ENCODE measurements around the gene ICAM2. TPM values are rescaled to one million over a fixed set of nuclear protein-coding genes. Genes with fewer than 3 reads are reported as not detected.
"Not testable (repeated sequence)": the region's sequence is repeated elsewhere in the genome, so short reads cannot be mapped to it uniquely, and the experiment has no call there.

ICAM2 gene
- total RNA-seq, 4 donors from 2014 or later: 6.4 to 24.3 (median 9.3) TPM; not detected in 1

DNA sequence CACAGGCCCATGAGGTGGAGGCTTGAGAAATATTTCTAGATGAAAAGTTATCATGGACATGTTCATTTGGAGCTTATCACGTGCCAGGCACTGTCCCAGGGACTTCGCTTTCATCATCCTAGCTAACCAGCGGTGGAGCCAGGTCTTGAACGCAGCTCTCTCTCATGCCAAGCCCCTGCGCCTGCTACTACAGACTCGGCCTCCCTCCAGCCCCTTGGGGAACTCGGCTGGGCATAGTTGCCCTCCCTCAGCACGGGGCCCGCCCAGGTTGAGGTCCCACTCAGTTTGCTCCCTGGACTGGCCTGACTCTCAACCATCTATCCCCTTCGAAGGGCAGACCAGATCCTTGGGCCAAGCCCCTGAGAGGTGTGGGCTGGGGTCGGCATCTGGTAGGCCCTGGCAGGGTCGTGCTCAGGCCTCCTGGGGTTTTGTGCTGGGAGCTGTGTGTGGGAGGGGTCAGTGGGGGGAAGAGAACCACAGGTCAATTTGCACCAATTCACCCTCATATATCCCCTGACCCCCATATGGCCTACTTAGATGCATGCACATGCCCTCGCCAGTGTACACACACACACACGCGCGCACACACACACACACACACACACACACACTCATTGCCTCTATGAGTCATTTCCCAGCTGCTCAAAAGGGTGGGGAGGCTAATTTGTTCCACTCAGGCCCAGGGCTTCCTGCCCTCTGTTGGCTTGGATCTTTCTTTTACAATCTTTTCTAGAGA is 35.6 kb downstream of the ICAM2 start:
- H3K4me3 ChIP-seq: no peak overlapping the region
- in situ Hi-C loops (cut with MboI; ENCODE audit: low pct_ligation_motif_present in 1 of 4, low pct_unique_long_range_greater_than_20kb in 1 of 4, low sequenced_read_pairs in 3 of 4) (no loop called here), intact Hi-C loops (cut with DNase I; ENCODE audit: low total_unique reads) (no loop called here)
- peak; percentile 39 for DNase-seq
- H3K36me3 ChIP-seq: no peaks in the 10 kb centered on the region
- H3K27ac ChIP-seq: peak overlapping the region; percentile 27 to 59 (median 50)
- H3K9me3 ChIP-seq: no peaks in the 10 kb centered on the region
- peaks cover 0 to 35% (median 9%) of the 10 kb centered on the region in 4 donors for H3K4me1 ChIP-seq
- H3K27me3 ChIP-seq: no peaks in the 10 kb centered on the region
- WGBS, 2 donors (ENCODE audit: low coverage in 1 of 2): 72 to 80% methylated on average over 1 to 16 of the region's 16 CpGs
- TF ChIP-seq POLR2AphosphoS5 (IDR thresholded peaks at IDR 0.05) (no peak), EP300 (IDR thresholded peaks at IDR 0.05; ENCODE audit: low read depth) (no peak), POLR2A (IDR thresholded peaks at IDR 0.05) (no peak)
- TF ChIP-seq, protein P1, sequence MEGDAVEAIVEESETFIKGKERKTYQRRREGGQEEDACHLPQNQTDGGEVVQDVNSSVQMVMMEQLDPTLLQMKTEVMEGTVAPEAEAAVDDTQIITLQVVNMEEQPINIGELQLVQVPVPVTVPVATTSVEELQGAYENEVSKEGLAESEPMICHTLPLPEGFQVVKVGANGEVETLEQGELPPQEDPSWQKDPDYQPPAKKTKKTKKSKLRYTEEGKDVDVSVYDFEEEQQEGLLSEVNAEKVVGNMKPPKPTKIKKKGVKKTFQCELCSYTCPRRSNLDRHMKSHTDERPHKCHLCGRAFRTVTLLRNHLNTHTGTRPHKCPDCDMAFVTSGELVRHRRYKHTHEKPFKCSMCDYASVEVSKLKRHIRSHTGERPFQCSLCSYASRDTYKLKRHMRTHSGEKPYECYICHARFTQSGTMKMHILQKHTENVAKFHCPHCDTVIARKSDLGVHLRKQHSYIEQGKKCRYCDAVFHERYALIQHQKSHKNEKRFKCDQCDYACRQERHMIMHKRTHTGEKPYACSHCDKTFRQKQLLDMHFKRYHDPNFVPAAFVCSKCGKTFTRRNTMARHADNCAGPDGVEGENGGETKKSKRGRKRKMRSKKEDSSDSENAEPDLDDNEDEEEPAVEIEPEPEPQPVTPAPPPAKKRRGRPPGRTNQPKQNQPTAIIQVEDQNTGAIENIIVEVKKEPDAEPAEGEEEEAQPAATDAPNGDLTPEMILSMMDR (IDR thresholded peaks at IDR 0.05): no peak

DNA sequence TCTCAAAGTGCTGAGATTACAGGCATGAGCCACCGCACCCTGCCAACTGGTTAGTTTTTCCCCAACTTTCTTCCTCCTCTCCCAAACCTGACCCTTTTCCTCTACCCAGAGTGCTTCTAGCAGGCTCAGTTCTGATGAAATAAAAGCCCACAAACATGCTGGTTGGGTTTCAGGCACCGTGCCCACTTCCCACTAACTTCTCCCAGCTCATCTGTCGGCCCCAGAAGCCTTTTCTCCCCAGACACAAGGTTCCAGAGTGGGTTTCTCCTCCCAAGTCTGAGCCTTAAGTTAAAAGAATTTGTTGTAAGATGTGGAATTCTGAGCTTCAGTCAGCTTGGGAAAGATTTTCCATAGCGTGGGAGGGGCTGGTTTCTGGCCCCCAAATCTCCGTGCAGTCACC is 36.2 kb downstream of the ICAM2 start:
- Histone ChIP-seq H3K4me1 (peaks cover 0 to 35% (median 9%) of the 10 kb centered on the region in 4 donors), H3K36me3 (no peaks in the 10 kb centered on the region), H3K27me3 (no peaks in the 10 kb centered on the region), H3K4me3 (no peak overlapping the region), H3K27ac (peak overlapping the region; percentile 13 to 59 (median 42)), H3K9me3 (no peaks in the 10 kb centered on the region)
- 29 to 64% methylated on average over 4 to 5 of the region's 5 CpGs for WGBS, 2 donors (ENCODE audit: low coverage in 1 of 2)
- TF ChIP-seq POLR2A (IDR thresholded peaks at IDR 0.05) (no peak), POLR2AphosphoS5 (IDR thresholded peaks at IDR 0.05) (no peak), EP300 (IDR thresholded peaks at IDR 0.05; ENCODE audit: low read depth) (no peak)
- TF ChIP-seq, protein P1 (IDR thresholded peaks at IDR 0.05): no peak
- intact Hi-C loops (cut with DNase I; ENCODE audit: low total_unique reads) (no loop called here), in situ Hi-C loops (cut with MboI; ENCODE audit: low pct_ligation_motif_present in 1 of 4, low pct_unique_long_range_greater_than_20kb in 1 of 4, low sequenced_read_pairs in 3 of 4) (no loop called here)
- no peak for DNase-seq

DNA sequence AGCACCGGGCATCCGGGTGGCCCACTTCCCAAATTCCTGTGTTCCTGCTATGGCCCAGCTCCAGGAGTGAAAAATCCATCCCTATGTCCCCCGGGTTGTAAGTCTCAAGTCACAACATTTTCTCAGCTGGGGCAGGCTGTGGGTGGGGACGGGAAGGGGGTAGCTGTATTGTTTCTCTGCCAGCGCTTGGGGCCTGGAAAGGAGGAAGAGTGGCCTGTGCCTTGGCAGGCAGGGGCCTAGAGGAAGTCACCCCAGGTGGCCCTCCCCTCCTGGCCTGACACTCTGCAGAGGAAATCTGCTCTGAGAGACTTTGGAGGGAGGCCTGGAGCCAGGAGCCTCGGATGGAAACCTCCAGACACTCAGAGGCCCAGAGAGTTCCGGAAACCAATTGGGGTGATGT is 37.1 kb downstream of the ICAM2 start:
- no peak overlapping the region for H3K4me3 ChIP-seq
- in situ Hi-C loops (cut with MboI; ENCODE audit: low pct_ligation_motif_present in 1 of 4, low pct_unique_long_range_greater_than_20kb in 1 of 4, low sequenced_read_pairs in 3 of 4): no loop called here
- H3K27ac ChIP-seq: peak overlapping the region in 2 of 4 donors; percentile 58 to 59
- no peaks in the 10 kb centered on the region for H3K27me3 ChIP-seq
- no peak for DNase-seq
- intact Hi-C loops (cut with DNase I; ENCODE audit: low total_unique reads): no loop called here
- WGBS, 2 donors (ENCODE audit: low coverage in 1 of 2): 67 to 81% methylated on average over 2 to 7 of the region's 7 CpGs
- TF ChIP-seq POLR2AphosphoS5 (IDR thresholded peaks at IDR 0.05) (no peak), EP300 (IDR thresholded peaks at IDR 0.05; ENCODE audit: low read depth) (no peak), POLR2A (IDR thresholded peaks at IDR 0.05) (no peak)
- TF ChIP-seq, protein P1 (IDR thresholded peaks at IDR 0.05): no peak
- H3K36me3 ChIP-seq: no peaks in the 10 kb centered on the region
- no peaks in the 10 kb centered on the region for H3K9me3 ChIP-seq
- H3K4me1 ChIP-seq: peaks cover 0 to 31% (median 9%) of the 10 kb centered on the region in 4 donors

DNA sequence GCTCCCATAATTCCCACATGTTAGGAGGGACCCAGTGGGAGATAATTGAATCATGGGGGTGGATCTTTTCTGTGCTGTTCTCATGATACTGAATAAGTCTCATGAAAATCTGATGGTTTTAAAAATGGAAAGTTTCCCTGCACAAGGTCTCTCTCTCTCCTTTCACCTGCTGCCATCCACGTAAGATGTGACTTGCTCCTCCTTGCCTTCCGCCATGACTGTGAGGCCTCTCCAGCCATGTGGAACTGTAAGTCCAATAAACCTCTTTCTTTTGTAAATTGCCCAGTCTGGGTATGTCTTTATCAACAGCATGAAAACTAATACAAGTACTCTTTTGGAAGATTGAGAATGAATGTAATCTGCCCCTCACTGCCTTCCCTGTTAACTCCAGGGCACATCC is 37.8 kb downstream of the ICAM2 start:
- 82 to 89% methylated on average over 2 of the region's 2 CpGs for WGBS, 2 donors (ENCODE audit: low coverage in 1 of 2)
- H3K36me3 ChIP-seq; in situ Hi-C loops (cut with MboI; ENCODE audit: low pct_ligation_motif_present in 1 of 4, low pct_unique_long_range_greater_than_20kb in 1 of 4, low sequenced_read_pairs in 3 of 4); H3K27me3 ChIP-seq; DNase-seq; H3K4me3 ChIP-seq; intact Hi-C loops (cut with DNase I; ENCODE audit: low total_unique reads); H3K27ac ChIP-seq; H3K9me3 ChIP-seq: not testable (repeated sequence)
- peaks cover 0 to 31% (median 9%) of the 10 kb centered on the region in 4 donors for H3K4me1 ChIP-seq
